Epithelial cell of esophagus (primary cell): Measurements from ENCODE around the gene RRP1.

Experiments used
- DNase-seq: peaks from one replicate; pipeline ENCODE4 v3.0.0; 2010; ENCODE audit warnings: low read depth
- H3K4me3 ChIP-seq: 2 replicates; pipeline ENCODE4 v1.5.1; 2011; ENCODE audit warnings: mild to moderate bottlenecking, low read length, control low read depth
- TF ChIP-seq, protein P1 (sequence below): IDR thresholded peaks from 2 replicates; pipeline ENCODE4 v1.5.1; 2011; ENCODE audit warnings: low read depth, mild to moderate bottlenecking, low read length, control low read depth, inconsistent platforms; ENCODE audit not compliant: insufficient read depth; ENCODE audit errors: missing control alignments

RRP1 gene

DNA sequence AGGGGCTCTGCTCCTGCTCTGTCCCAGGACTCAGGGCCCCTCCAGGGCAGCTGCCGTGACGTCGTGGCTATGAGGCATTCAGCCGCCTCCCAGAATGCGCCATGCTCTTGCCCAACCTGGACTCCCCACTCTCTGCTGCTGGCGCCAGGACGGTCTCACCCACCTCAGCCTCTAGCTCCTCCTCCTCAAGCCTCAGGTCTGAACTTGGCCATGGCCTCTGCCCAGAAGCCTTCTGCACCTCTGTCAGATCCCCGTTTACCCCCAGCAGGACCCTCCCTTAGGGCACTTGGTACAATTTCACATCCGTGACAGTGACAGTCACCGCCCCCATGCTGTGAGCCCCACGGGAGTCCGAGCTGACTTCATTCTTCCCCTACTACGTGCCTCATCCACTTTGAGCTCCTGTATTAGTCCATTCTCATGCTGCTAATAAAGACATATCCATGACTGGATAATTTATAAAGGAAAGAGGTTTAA lies 18.1 kb upstream of the RRP1 start:
- TF ChIP-seq, protein P1, sequence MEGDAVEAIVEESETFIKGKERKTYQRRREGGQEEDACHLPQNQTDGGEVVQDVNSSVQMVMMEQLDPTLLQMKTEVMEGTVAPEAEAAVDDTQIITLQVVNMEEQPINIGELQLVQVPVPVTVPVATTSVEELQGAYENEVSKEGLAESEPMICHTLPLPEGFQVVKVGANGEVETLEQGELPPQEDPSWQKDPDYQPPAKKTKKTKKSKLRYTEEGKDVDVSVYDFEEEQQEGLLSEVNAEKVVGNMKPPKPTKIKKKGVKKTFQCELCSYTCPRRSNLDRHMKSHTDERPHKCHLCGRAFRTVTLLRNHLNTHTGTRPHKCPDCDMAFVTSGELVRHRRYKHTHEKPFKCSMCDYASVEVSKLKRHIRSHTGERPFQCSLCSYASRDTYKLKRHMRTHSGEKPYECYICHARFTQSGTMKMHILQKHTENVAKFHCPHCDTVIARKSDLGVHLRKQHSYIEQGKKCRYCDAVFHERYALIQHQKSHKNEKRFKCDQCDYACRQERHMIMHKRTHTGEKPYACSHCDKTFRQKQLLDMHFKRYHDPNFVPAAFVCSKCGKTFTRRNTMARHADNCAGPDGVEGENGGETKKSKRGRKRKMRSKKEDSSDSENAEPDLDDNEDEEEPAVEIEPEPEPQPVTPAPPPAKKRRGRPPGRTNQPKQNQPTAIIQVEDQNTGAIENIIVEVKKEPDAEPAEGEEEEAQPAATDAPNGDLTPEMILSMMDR: no peak
- peak; percentile 63 for DNase-seq
- no peak overlapping the region for H3K4me3 ChIP-seq

DNA sequence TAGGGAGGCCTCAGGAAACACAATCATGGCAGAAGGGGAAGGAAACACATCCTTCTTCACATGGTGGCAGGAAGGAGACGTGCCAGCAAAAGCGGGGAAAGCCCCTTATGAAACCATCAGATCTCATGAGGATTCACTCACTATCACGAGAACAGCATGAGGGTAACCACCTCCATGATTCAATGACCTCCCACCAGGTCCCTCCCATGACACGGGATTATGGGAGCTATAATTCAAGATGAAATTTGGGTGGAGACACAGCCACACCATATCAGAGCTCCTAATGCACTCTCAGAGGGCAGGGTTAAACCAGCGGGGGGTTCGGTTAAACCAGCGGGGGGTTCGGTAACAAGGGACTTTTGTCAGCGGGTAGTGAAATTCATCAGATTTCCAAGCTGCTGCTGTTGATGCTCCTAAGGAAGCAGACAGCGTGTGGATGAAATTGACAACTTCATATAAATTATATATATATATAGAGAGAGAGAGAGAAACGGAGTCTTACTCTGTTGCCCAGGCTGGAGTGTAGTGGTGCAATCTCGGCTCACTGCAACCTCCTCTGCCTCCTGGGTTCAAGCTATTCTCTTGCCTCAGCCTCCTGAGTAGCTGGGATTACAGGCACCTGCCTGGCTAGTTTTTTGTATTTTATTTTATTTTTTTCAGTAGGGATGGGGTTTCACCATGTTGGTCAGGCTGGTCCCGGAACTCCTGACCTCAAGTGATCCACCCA lies 17.5 kb upstream of the RRP1 start:
- peak; percentile 49 for DNase-seq
- H3K4me3 ChIP-seq: no peak overlapping the region

DNA sequence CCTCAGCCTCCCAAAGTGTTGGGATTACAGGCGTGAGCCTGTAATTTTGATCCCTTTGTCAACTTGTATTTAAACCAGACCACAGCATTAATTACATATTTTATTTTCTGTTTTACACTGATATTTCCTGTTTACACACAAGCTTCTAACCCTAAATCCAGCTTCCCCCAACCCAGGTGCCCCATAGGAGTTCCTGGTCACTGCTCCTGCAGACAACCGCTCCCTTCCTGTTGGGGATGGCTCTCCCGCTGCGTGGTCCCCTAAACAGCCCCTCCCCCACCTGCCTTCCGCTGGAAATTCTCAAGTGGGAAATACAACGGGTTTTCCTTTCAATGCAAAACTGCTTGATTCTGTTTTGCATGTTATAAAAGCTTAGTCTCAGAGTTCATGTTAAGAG lies 17.0 kb upstream of the RRP1 start:
- TF ChIP-seq, protein P1: no peak
- H3K4me3 ChIP-seq: no peak overlapping the region
- DNase-seq: peak; percentile 53

More for the DNA sequence above, 17.5 kb upstream of the RRP1 start:
- TF ChIP-seq, protein P1: no peak

DNA sequence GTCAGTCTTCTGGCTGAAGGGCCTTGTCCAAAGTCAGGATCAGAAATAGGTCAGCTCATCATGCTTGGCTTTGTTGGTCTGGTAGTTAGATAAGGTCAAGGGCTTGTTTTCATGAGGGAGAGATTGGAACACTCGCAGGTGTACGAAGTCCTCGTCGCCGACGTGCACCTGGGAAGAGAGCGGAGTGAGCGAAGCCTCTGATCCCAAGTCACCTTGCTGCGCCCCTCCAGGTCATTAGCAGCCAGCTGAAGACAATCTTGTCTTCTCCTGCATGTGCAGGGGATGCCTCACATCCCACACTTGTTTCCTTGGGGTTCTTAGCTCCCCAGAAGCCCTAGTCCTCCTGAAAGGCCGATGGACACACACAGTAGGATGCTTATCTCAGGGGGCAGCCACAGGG lies 15.2 kb upstream of the RRP1 start:
- no peak for DNase-seq
- peak overlapping the region; percentile 77 for H3K4me3 ChIP-seq
- TF ChIP-seq, protein P1: no peak

DNA sequence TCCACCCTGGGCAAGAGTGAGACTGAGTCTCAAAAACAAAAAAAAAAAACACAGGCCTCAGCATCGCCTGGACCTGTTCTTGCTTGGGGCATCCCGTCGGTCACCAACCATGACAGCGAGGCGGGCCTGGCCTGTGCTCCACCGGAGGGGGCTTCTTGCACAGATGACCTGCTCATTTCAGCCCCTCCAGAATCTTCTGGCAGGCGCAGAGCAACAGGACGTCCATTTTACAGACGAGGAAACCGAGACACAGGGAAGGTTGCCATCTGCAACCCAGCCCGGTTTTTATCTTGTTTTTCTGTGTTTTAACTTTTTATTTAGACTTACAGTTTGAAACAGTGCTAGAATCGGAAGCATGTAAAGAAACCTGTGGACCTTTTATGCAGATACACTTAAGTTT lies 14.2 kb upstream of the RRP1 start:
- DNase-seq: no peak
- peak overlapping the region; percentile 77 for H3K4me3 ChIP-seq
- TF ChIP-seq, protein P1: no peak

DNA sequence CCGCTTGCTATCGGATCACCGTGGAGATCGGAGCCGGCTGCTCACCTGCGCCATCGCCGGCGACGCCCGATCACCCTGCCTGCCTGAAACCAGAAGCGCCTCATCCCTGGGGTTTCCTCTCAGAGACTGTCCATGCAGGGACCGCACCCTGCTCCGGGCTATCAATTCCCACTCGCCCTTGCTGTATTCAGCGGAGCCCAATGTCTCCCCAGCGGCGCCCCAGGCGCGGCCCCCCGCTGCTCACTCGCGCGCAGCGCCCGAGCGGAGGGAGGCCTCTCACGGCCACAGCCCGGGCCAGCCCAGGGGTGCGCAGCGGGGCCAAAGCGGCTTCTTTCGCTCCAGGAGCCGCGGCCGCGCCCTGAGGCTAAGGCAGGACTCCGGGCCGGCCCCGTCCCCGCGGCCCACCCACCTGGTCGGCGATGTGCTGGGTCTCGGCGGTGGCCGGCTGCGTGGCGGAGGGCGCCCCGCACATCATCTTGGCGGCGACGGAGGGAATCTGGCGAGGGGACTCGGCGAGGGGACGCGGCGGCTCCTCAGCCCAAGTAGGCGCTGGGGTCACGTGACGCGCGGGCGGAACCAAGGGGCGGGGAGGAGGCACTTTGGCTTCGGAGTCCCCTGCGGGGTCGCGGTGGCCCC lies 13.5 kb upstream of the RRP1 start, which contains the start of gene CSTB:
CSTB (minus strand) TSS at position 514 of the 636 bp plus-strand sequence; CDS start at position 475, 39 bp downstream.
- H3K4me3 ChIP-seq: peak within 1 kb of the TSS; percentile 77
- TF ChIP-seq, protein P1: no peak
- peak; percentile 53 for DNase-seq
